NCI-H524 treated with DMSO at 0.1 percent for 48 hours (cell line): ENCODE data around the gene THBS2.
"Not testable (repeated sequence)": the region's sequence is repeated elsewhere in the genome, so short reads cannot be mapped to it uniquely, and the experiment has no call there.

Experiments used
- DNase-seq: peaks from one replicate; lab custom pipeline; 2025; lab: John Stamatoyannopoulos, UW

Gene THBS2

GRCh38 chr6:169208011-169208410 is 45.6 kb downstream of the THBS2 start:
- no peak for DNase-seq

- no peak for DNase-seq
Observed at GRCh38 chr6:169207482-169207881, 46.2 kb downstream of the THBS2 start.

GRCh38 chr6:169205176-169206160 is 48.2 kb downstream of the THBS2 start:
- no peak for DNase-seq

GRCh38 chr6:169204167-169204566 is 49.5 kb downstream of the THBS2 start:
- DNase-seq: no peak

- no peak for DNase-seq
Observed at GRCh38 chr6:169201985-169202384, 51.7 kb downstream of the THBS2 start.

- no peak for DNase-seq
Observed at GRCh38 chr6:169200893-169201514, 52.6 kb downstream of the THBS2 start.

GRCh38 chr6:169199625-169200335 is 53.9 kb downstream of the THBS2 start:
- no peak for DNase-seq

- no peak for DNase-seq
Observed at GRCh38 chr6:169198885-169199284, 54.8 kb downstream of the THBS2 start.

- not testable (repeated sequence) for DNase-seq
Observed at GRCh38 chr6:169197929-169198328, 55.7 kb downstream of the THBS2 start.

- DNase-seq: not testable (repeated sequence)
Observed at GRCh38 chr6:169196279-169196678, 57.4 kb downstream of the THBS2 start.

- DNase-seq: no peak
Observed at GRCh38 chr6:169194737-169195136, 58.9 kb downstream of the THBS2 start.

- no peak for DNase-seq
Observed at GRCh38 chr6:169190970-169191369, 62.7 kb downstream of the THBS2 start.

GRCh38 chr6:169190144-169190584 is 63.5 kb downstream of the THBS2 start:
- DNase-seq: no peak

GRCh38 chr6:169189686-169190085 is 64.0 kb downstream of the THBS2 start:
- DNase-seq: no peak

- no peak for DNase-seq
Observed at GRCh38 chr6:169189182-169189581, 64.5 kb downstream of the THBS2 start.

- DNase-seq: no peak
Observed at GRCh38 chr6:169188475-169188874, 65.2 kb downstream of the THBS2 start.

GRCh38 chr6:169188051-169188470 is 65.6 kb downstream of the THBS2 start:
- DNase-seq: no peak

- no peak for DNase-seq
Observed at GRCh38 chr6:169186496-169187169, 67.0 kb downstream of the THBS2 start.

GRCh38 chr6:169185692-169186485 is 67.8 kb downstream of the THBS2 start:
- no peak for DNase-seq

GRCh38 chr6:169185011-169185521 is 68.6 kb downstream of the THBS2 start:
- no peak for DNase-seq

GRCh38 chr6:169184419-169184818 is 69.2 kb downstream of the THBS2 start:
- DNase-seq: no peak
